Measurements from ENCODE around the gene MAG.

MAG gene

DNA sequence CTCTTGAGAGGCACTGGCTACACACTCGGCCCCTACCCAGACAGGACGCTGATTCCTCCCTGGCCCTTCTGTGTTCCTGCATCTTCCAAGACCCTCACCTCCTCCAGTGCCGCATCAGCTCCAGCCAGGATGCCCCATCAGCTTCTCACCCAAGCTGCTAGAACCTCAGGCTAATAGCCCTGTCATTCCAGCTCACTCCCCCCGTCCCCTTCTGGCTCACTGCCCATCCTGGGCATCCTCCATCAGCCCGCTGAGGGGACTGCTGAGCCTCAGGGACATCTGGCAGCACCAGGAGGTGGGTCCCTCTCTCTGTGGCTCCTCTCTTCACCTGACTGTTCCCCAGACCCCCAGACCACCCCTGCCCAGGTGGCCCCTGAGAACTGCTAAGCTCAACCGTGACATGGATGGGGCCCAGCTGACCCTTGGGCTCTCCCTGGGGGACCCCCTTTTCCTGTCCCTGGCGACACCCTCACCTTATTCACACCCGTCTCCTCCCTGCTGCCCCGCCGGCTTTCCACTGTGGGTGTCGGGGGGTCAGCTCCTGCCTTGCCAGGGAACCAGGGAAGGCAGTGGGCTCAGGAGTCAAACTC is 71.1 kb downstream of the MAG start:
- DNase-seq: no peak

Measured in bone marrow (tissue), 2 donors.